Activated naive CD4-positive, alpha-beta T cell treated with anti-CD3 and anti-CD28 coated beads, Interleukin-2, amount 50 U/mL, for 24 hours (primary cell): ENCODE data around the gene MMP8.
"Not testable (repeated sequence)": the region's sequence is repeated elsewhere in the genome, so short reads cannot be mapped to it uniquely, and the experiment has no call there.

Experiments
- H3K27ac Mint-ChIP-seq: one replicate; pipeline ENCODE4 v1.8.0; 2021; ENCODE audit warnings: mild to moderate bottlenecking, mixed read lengths
- H3K27me3 Mint-ChIP-seq: one replicate; pipeline ENCODE4 v1.8.0; 2021; ENCODE audit warnings: mixed read lengths
- H3K36me3 Mint-ChIP-seq: one replicate; pipeline ENCODE4 v1.8.0; 2021; ENCODE audit warnings: mixed read lengths
- H3K4me1 Mint-ChIP-seq: one replicate; pipeline ENCODE4 v1.8.0; 2021; ENCODE audit warnings: mixed read lengths
- H3K4me3 Mint-ChIP-seq: one replicate; pipeline ENCODE4 v1.8.0; 2021; ENCODE audit warnings: mild to moderate bottlenecking, mixed read lengths
- H3K9me3 Mint-ChIP-seq: one replicate; pipeline ENCODE4 v1.8.0; 2021; ENCODE audit warnings: mixed read lengths

Gene MMP8

GRCh38 chr11:102724904-102725500 lies at the start of gene MMP8:
Gene MMP8, minus strand, starts transcription at chr11:102724954. Its CDS starts 99 bp downstream, at chr11:102724855.
- Mint-ChIP-seq H3K4me1 (no peaks in the 10 kb centered on the region), H3K27ac (no peak within 1 kb of the TSS), H3K4me3 (no peak within 1 kb of the TSS), H3K9me3 (no peaks in the 10 kb centered on the region), H3K36me3 (no peaks in the 10 kb centered on the region), H3K27me3 (peaks cover 7% of the 10 kb centered on the region)

DNA sequence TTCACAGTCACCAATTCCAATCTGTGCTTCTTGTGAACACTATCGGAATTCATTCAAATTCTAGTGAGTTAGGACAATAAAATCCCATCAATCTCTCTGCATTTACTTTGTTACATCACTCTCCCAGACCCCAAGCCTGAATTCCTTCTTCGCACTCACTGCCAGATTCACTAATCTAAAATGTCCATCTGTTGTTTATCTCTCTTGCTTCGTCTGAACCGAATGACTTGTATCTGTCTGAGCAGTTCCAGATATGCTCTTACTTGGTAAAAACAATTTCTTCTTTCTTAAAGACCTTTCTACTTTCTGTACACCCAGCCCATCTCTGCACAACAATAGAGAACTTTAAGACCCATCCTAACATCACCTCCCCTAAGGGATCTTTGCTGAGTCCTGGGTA lies 48.6 kb upstream of the MMP8 start:
- H3K27ac Mint-ChIP-seq = no peak overlapping the region
- H3K4me3 Mint-ChIP-seq = no peak overlapping the region
- no peaks in the 10 kb centered on the region for H3K36me3 Mint-ChIP-seq
- H3K9me3 Mint-ChIP-seq = no peaks in the 10 kb centered on the region
- no peaks in the 10 kb centered on the region for H3K4me1 Mint-ChIP-seq
- peaks cover 10% of the 10 kb centered on the region for H3K27me3 Mint-ChIP-seq

GRCh38 chr11:102771351-102771750 lies 46.6 kb upstream of the MMP8 start:
- peaks cover 10% of the 10 kb centered on the region for H3K27me3 Mint-ChIP-seq
- H3K27ac Mint-ChIP-seq = no peak overlapping the region
- H3K4me1 Mint-ChIP-seq = no peaks in the 10 kb centered on the region
- H3K36me3 Mint-ChIP-seq = no peaks in the 10 kb centered on the region
- H3K9me3 Mint-ChIP-seq = no peaks in the 10 kb centered on the region
- no peak overlapping the region for H3K4me3 Mint-ChIP-seq

- Mint-ChIP-seq H3K4me1 (no peaks in the 10 kb centered on the region), H3K36me3 (no peaks in the 10 kb centered on the region), H3K4me3 (no peak overlapping the region), H3K9me3 (no peaks in the 10 kb centered on the region), H3K27ac (no peak overlapping the region), H3K27me3 (peaks cover 10% of the 10 kb centered on the region)
Measured at GRCh38 chr11:102770191-102770590, 45.4 kb upstream of the MMP8 start.

GRCh38 chr11:102767800-102768199 lies 43.0 kb upstream of the MMP8 start:
- Mint-ChIP-seq H3K36me3 (no peaks in the 10 kb centered on the region), H3K27ac (no peak overlapping the region), H3K27me3 (peaks cover 6% of the 10 kb centered on the region), H3K4me3 (no peak overlapping the region), H3K4me1 (no peaks in the 10 kb centered on the region), H3K9me3 (no peaks in the 10 kb centered on the region)

GRCh38 chr11:102763440-102763839 lies 38.7 kb upstream of the MMP8 start:
- Mint-ChIP-seq H3K36me3 (no peaks in the 10 kb centered on the region), H3K27me3 (peaks cover 1% of the 10 kb centered on the region), H3K4me1 (no peaks in the 10 kb centered on the region), H3K4me3 (no peak overlapping the region), H3K9me3 (no peaks in the 10 kb centered on the region), H3K27ac (no peak overlapping the region)

- Mint-ChIP-seq H3K4me1 (no peaks in the 10 kb centered on the region), H3K36me3 (no peaks in the 10 kb centered on the region), H3K4me3 (no peak overlapping the region), H3K9me3 (no peaks in the 10 kb centered on the region), H3K27ac (no peak overlapping the region), H3K27me3 (peaks cover 6% of the 10 kb centered on the region)
Measured at GRCh38 chr11:102762361-102762767, 37.6 kb upstream of the MMP8 start.

DNA sequence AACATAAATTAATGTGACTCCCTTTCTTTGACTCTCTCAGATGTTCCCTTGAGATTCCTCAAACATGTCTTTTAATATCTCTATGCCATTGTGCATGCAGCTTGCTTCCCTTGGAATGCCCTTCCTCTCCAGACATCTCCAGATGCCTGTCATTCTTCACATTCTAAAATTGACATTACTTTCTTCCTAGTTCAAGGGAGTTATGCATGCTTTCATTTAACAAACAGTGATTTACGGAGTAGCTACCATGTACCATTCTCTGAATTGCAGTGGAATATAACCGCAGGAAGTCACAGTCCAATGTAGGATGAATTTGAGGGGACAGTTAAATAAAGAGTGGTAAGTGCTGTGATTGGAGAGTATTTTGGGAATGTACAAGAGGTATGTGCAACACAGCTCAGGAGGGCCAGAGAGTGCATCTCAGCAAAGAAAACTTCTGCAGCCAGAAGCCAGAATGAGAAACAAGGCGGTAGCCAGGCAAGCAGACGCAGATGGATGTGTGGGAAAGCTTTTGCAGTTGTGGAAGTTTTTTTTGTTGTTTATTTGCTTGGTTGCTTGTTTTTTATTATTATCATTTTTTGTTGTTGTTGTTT lies 37.0 kb upstream of the MMP8 start:
- peaks cover 12% of the 10 kb centered on the region for H3K27me3 Mint-ChIP-seq
- H3K4me3 Mint-ChIP-seq = no peak overlapping the region
- no peaks in the 10 kb centered on the region for H3K9me3 Mint-ChIP-seq
- no peaks in the 10 kb centered on the region for H3K4me1 Mint-ChIP-seq
- no peaks in the 10 kb centered on the region for H3K36me3 Mint-ChIP-seq
- no peak overlapping the region for H3K27ac Mint-ChIP-seq

GRCh38 chr11:102760344-102761035 lies 35.7 kb upstream of the MMP8 start:
- Mint-ChIP-seq H3K27me3 (peaks cover 12% of the 10 kb centered on the region), H3K36me3 (no peaks in the 10 kb centered on the region), H3K4me1 (no peaks in the 10 kb centered on the region), H3K27ac (no peak overlapping the region), H3K9me3 (no peaks in the 10 kb centered on the region), H3K4me3 (no peak overlapping the region)

DNA sequence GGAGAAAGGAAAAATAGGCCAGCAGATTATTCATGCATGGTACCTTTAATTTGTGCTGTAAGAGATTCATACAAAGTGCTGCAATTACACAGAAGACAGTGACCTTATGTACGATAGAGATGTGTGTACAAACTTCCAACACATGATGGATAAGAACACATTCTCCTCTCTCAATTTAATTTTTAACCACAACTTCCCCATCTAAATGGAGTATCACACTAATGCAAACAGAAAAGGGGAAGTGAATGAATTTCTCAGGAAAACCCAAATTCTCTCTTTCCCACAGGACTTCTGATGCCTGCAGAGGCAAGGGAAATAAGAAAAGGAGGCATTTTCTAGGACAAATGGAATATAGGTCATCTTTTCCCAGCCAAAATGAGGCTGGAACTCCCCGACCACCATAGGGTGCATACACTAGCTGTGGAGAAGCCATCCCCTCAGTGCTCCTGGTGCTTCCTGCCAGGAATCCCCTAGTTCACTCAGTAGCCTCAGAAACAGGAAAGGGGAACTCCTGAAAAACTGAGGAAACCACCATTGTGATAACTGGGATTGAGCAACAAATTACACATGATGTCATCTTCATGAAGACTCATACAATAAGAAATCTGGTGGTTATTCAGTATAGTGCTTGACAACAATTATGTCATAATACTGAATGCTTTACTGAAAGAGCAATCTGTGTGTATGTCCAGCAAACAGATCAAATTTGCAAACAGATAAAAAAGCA lies 33.2 kb upstream of the MMP8 start:
- no peak overlapping the region for H3K27ac Mint-ChIP-seq

GRCh38 chr11:102753267-102753666 lies 28.5 kb upstream of the MMP8 start:
- H3K27ac Mint-ChIP-seq = no peak overlapping the region
- H3K4me3 Mint-ChIP-seq = no peak overlapping the region
- H3K4me1 Mint-ChIP-seq = no peaks in the 10 kb centered on the region
- peaks cover 6% of the 10 kb centered on the region for H3K9me3 Mint-ChIP-seq
- H3K27me3 Mint-ChIP-seq = peaks cover 21% of the 10 kb centered on the region
- no peaks in the 10 kb centered on the region for H3K36me3 Mint-ChIP-seq

More for the DNA sequence above, 33.2 kb upstream of the MMP8 start:
- peaks cover 15% of the 10 kb centered on the region for H3K27me3 Mint-ChIP-seq
- H3K36me3 Mint-ChIP-seq = no peaks in the 10 kb centered on the region
- no peaks in the 10 kb centered on the region for H3K9me3 Mint-ChIP-seq
- H3K4me3 Mint-ChIP-seq = no peak overlapping the region
- no peaks in the 10 kb centered on the region for H3K4me1 Mint-ChIP-seq

DNA sequence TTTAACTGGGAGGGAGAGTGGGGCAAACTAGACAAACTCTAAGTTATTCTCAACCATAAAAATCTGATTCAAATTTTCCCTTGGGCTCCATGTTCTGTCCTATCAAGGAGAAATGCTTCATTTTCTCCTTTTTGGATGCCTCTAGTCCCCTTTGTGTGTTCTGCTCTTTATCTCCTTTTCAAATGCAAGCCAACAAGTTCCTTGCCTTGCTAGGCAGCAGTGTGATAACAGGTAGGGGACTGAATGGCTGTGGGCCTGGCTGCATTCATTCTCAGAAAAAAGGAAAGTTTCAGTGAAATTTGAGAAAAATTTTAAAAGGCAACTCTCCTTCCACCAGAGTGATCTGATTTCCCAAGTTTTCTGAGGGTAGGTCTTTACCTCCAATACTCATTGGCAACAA lies 26.9 kb upstream of the MMP8 start:
- peaks cover 7% of the 10 kb centered on the region for H3K9me3 Mint-ChIP-seq
- no peaks in the 10 kb centered on the region for H3K4me1 Mint-ChIP-seq
- no peak overlapping the region for H3K27ac Mint-ChIP-seq
- H3K4me3 Mint-ChIP-seq = no peak overlapping the region
- H3K36me3 Mint-ChIP-seq = peaks cover 1% of the 10 kb centered on the region
- peaks cover 14% of the 10 kb centered on the region for H3K27me3 Mint-ChIP-seq

DNA sequence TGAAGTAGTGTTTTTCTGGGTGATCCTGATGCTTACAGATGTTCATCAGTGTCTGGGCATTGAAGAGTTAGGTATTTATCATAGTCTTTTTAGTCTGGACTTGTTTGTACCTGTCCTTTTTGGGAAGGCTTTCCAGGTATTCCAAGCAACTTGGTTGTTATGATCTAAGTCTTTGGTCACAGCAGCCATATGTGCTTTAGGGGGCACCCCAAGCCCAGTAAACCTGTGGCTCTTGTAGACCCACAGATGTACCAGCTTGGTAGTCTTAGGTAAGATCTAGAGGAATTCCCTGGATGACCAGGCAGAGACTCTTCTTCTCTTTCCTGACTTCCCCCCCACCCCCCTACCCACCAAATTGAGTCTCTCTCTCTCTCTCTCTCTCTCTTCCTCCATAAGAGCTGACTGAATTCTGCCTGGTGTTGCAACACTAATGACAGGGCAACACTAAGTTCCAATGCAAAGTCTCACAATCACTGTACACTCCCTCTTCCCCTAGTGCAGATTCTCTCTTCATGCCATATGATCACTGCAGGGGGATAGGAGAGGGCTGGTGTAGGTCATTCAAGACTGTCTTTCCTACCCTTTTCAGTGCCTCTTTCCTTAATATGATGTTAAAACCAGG lies 24.5 kb upstream of the MMP8 start:
- peaks cover 7% of the 10 kb centered on the region for H3K9me3 Mint-ChIP-seq

DNA sequence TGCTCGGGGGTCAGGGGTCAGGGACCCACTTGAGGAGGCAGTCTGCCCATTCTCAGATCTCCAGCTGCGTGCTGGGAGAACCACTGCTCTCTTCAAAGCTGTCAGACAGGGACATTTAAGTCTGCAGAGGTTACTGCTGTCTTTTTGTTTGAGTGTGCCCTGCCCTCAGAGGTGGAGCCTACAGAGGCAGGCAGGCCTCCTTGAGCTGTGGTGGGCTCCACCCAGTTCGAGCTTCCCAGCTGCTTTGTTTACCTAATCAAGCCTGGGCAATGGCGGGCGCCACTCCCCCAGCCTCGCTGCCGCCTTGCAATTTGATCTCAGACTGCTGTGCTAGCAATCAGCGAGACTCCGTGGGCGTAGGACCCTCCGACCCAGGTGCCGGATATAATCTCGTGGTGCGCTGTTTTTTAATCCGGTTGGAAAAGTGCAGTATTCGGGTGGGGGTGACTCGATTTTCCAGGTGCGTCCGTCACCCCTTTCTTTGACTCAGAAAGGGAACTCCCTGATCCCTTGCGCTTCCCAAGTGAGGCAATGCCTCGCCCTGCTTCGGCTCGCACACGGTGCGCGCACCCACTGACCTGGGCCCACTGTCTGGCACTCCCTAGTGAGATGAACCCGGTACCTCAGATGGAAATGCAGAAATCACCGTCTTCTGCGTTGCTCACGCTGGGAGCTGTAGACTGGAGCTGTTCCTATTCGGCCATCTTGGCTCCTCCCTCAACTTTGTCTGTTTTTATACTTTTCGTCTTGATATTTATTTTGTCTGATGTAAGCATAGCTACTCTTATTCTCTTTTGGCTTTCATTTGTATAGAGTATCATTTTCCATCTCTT lies 22.2 kb upstream of the MMP8 start:
- not testable (repeated sequence) for H3K27ac Mint-ChIP-seq

More for the DNA sequence above, 24.5 kb upstream of the MMP8 start:
- no peak overlapping the region for H3K4me3 Mint-ChIP-seq
- H3K27ac Mint-ChIP-seq = no peak overlapping the region
- peaks cover 13% of the 10 kb centered on the region for H3K27me3 Mint-ChIP-seq
- H3K36me3 Mint-ChIP-seq = peaks cover 1% of the 10 kb centered on the region
- H3K4me1 Mint-ChIP-seq = no peaks in the 10 kb centered on the region

DNA sequence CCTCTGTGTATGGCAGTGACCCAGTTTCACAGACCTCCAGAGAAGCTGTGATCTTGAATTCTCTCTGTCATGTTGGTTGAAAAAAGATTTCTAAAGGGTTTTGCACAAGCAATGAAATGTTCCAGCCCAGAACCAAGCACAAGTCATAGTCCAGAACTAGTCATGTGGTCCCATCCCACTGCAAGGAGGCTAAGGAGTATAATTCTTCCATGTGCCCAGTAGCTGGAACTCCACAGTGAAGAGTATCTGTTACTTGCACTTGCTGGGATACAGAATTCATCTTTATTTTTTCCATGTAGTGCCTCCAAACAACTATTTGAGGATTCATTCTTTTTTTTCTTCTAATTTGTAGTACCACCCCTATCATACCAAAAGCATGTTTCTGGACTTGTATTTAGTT lies 9.9 kb upstream of the MMP8 start:
- H3K36me3 Mint-ChIP-seq = no peaks in the 10 kb centered on the region
- H3K9me3 Mint-ChIP-seq = no peaks in the 10 kb centered on the region
- H3K27me3 Mint-ChIP-seq = peaks cover 13% of the 10 kb centered on the region
- no peaks in the 10 kb centered on the region for H3K4me1 Mint-ChIP-seq
- no peak overlapping the region for H3K27ac Mint-ChIP-seq
- H3K4me3 Mint-ChIP-seq = no peak overlapping the region

More for the DNA sequence above, 22.2 kb upstream of the MMP8 start:
- not testable (repeated sequence) for H3K9me3 Mint-ChIP-seq, H3K4me3 Mint-ChIP-seq, H3K36me3 Mint-ChIP-seq, H3K4me1 Mint-ChIP-seq
- H3K27me3 Mint-ChIP-seq = peaks cover 11% of the 10 kb centered on the region
